SK-N-SH treated with all-trans-retinoic acid at 6 μM for 48 hours (cell line): Measurements from ENCODE around the gene ISG15.
A peak's percentile ranks its signal among the peaks of the same experiment; 100 is the strongest.
"Not testable (repeated sequence)": the region's sequence is repeated elsewhere in the genome, so short reads cannot be mapped to it uniquely, and the experiment has no call there.

Source experiments
- ATAC-seq: fragments of 200-7000 bp; cut with Tn5 transposase; 3 replicates; pipeline ENCODE4 v1.9.1; 2020; ENCODE audit warnings: mild to moderate bottlenecking, moderate library complexity
- ARNTL ChIP-seq: fragments of 450-650 bp; formaldehyde crosslinking; IDR thresholded peaks from 2 replicates; pipeline ENCODE4 v1.5.0; 2020; ENCODE audit warnings: low read depth, mild to moderate bottlenecking, moderate library complexity, borderline replicate concordance
- BACH2 ChIP-seq: fragments of 250-450 bp; sonication (Bioruptor Pico); IDR thresholded peaks from 2 replicates; pipeline ENCODE4 v1.9.0; 2021; ENCODE audit warnings: mild to moderate bottlenecking, borderline replicate concordance
- CREB5 ChIP-seq: fragments of 250-450 bp; sonication (Bioruptor Pico); IDR thresholded peaks from 2 replicates; pipeline ENCODE4 v1.5.1; 2020; ENCODE audit warnings: low read depth, mild to moderate bottlenecking, moderate library complexity
- CSDC2 ChIP-seq: fragments of 250-450 bp; sonication (Bioruptor Pico); IDR thresholded peaks from 2 replicates; pipeline ENCODE4 v1.5.0; 2020; ENCODE audit warnings: mild to moderate bottlenecking, moderate library complexity
- CSRNP3 ChIP-seq: fragments of 250-450 bp; sonication (Bioruptor Pico); IDR thresholded peaks from 2 replicates; pipeline ENCODE4 v1.5.1; 2021; ENCODE audit warnings: mild to moderate bottlenecking, moderate library complexity
- ESRRG ChIP-seq: fragments of 250-450 bp; sonication (Bioruptor Pico); IDR thresholded peaks from 2 replicates; pipeline ENCODE4 v1.6.1; 2021; ENCODE audit warnings: mild to moderate bottlenecking
- GLIS3 ChIP-seq: fragments of 250-450 bp; sonication (Bioruptor Pico); IDR thresholded peaks from 2 replicates; pipeline ENCODE4 v1.5.0; 2020; ENCODE audit warnings: mild to moderate bottlenecking, moderate library complexity
- ISL1 ChIP-seq: fragments of 250-450 bp; sonication (Bioruptor Pico); IDR thresholded peaks from 2 replicates; pipeline ENCODE4 v2.1.2; 2022; ENCODE audit warnings: mild to moderate bottlenecking, moderate library complexity
- PATZ1 ChIP-seq: fragments of 250-450 bp; sonication (Bioruptor Pico); IDR thresholded peaks from 2 replicates; pipeline ENCODE4 v1.8.0; 2020; ENCODE audit warnings: mild to moderate bottlenecking, moderate library complexity, borderline replicate concordance
- RARB ChIP-seq: fragments of 250-450 bp; sonication (Bioruptor Pico); IDR thresholded peaks from 2 replicates; pipeline ENCODE4 v1.8.0; 2021; ENCODE audit warnings: mild to moderate bottlenecking, moderate library complexity
- TCF4 ChIP-seq: fragments of 250-450 bp; sonication (Bioruptor Pico); IDR thresholded peaks from 2 replicates; pipeline ENCODE4 v1.8.0; 2021; ENCODE audit warnings: mild to moderate bottlenecking, moderate library complexity, borderline replicate concordance
- TOX ChIP-seq: fragments of 250-450 bp; sonication (Bioruptor Pico); IDR thresholded peaks from 2 replicates; pipeline ENCODE4 v1.8.0; 2021; ENCODE audit warnings: mild to moderate bottlenecking, moderate library complexity, borderline replicate concordance
- TSHZ2 ChIP-seq: fragments of 250-450 bp; sonication (Bioruptor Pico); IDR thresholded peaks from 2 replicates; pipeline ENCODE4 v1.5.0; 2020; ENCODE audit warnings: mild to moderate bottlenecking, moderate library complexity
- ZC3H10 ChIP-seq: fragments of 250-450 bp; sonication (Bioruptor Pico); IDR thresholded peaks from 2 replicates; pipeline ENCODE4 v1.5.1; 2021; ENCODE audit warnings: mild to moderate bottlenecking, moderate library complexity
- ZFP3 ChIP-seq: fragments of 250-450 bp; sonication (Bioruptor Pico); IDR thresholded peaks from 2 replicates; pipeline ENCODE4 v1.5.0; 2020; ENCODE audit warnings: mild to moderate bottlenecking, moderate library complexity
- ZFP30 ChIP-seq: fragments of 450-650 bp; formaldehyde crosslinking; IDR thresholded peaks from 2 replicates; pipeline ENCODE4 v1.5.0; 2022; ENCODE audit warnings: mild to moderate bottlenecking, moderate library complexity
- ZNF565 ChIP-seq: fragments of 450-650 bp; formaldehyde crosslinking; conservative IDR thresholded peaks from 2 replicates; pipeline ENCODE4 v1.5.0; 2020; ENCODE audit warnings: low read depth, mild to moderate bottlenecking, moderate library complexity
- ZNF70 ChIP-seq: fragments of 450-650 bp; formaldehyde crosslinking; IDR thresholded peaks from 2 replicates; pipeline ENCODE4 v1.5.0; 2020; ENCODE audit warnings: mild to moderate bottlenecking, moderate library complexity
- ZNF8 ChIP-seq: fragments of 450-650 bp; formaldehyde crosslinking; IDR thresholded peaks from 2 replicates; pipeline ENCODE4 v1.5.0; 2020; ENCODE audit warnings: mild to moderate bottlenecking, moderate library complexity

ISG15 gene

GRCh38 chr1:974687-975328, 38.5 kb upstream of the ISG15 start:
- no peak for ATAC-seq

GRCh38 chr1:975365-975764, 37.9 kb upstream of the ISG15 start:
- ATAC-seq, result no peak
- TF ChIP-seq ESRRG (no peak), ZNF70 (CRISPR knock-in tag) (no peak), BACH2 (no peak), CREB5 (no peak)
- TF ChIP-seq, all 23 proteins: peak for 0

More at GRCh38 chr1:974687-975328, 38.5 kb upstream of the ISG15 start:
- TF ChIP-seq GLIS3 (CRISPR knock-in tag), result no peak
- TF ChIP-seq ESRRG, result no peak
- no peak for TF ChIP-seq ZNF565 (CRISPR knock-in tag)
- no peak for TF ChIP-seq ZC3H10 (CRISPR knock-in tag)
- TF ChIP-seq ZNF8, result no peak
- TF ChIP-seq TSHZ2, result no peak
- TF ChIP-seq TOX (CRISPR knock-in tag), result no peak
- TF ChIP-seq ISL1 (CRISPR knock-in tag), result no peak
- no peak for TF ChIP-seq CSDC2
- TF ChIP-seq ZFP30 (CRISPR knock-in tag), result no peak
- no peak for TF ChIP-seq ARNTL (CRISPR knock-in tag)
- TF ChIP-seq CREB5, result no peak

- ATAC-seq, result peak; percentile 92
Measured at GRCh38 chr1:975896-976683, 37.2 kb upstream of the ISG15 start.

GRCh38 chr1:976791-977190, 36.5 kb upstream of the ISG15 start:
- ATAC-seq, result not testable (repeated sequence)

More at GRCh38 chr1:975896-976683, 37.2 kb upstream of the ISG15 start:
- TF ChIP-seq ZFP3 (CRISPR knock-in tag) (0 out of 2 replicates have a peak, but pooled peaks have one; percentile 18), ISL1 (CRISPR knock-in tag) (no peak)
- TF ChIP-seq, all 23 proteins: peak for 1

GRCh38 chr1:978069-978834, 35.0 kb upstream of the ISG15 start:
- TF ChIP-seq PATZ1 (CRISPR knock-in tag), result no peak
- no peak for TF ChIP-seq ARNTL (CRISPR knock-in tag)
- TF ChIP-seq TCF4 (CRISPR knock-in tag), result no peak
- no peak for TF ChIP-seq RARB (CRISPR knock-in tag)
- no peak for TF ChIP-seq ESRRG
- no peak for TF ChIP-seq CSRNP3 (CRISPR knock-in tag)
- TF ChIP-seq ISL1 (CRISPR knock-in tag), result no peak
- TF ChIP-seq TSHZ2, result no peak
- TF ChIP-seq CSDC2, result no peak
- no peak for TF ChIP-seq ZNF70 (CRISPR knock-in tag)
- no peak for TF ChIP-seq BACH2
- TF ChIP-seq GLIS3 (CRISPR knock-in tag), result no peak
- TF ChIP-seq ZNF565 (CRISPR knock-in tag), result no peak
- TF ChIP-seq, all 23 proteins: peak for 0
- ATAC-seq, result no peak
